Omental fat pad (tissue), 4 donors: Measurements from ENCODE around the gene STK25. TPM values are rescaled to one million over a fixed set of nuclear protein-coding genes. Genes with fewer than 3 reads are reported as not detected.

Experiments used
- ATAC-seq: fragments of 150-250 bp; one replicate; pipeline ENCODE4 v1.9.1; 2016; ENCODE audit warnings: mild to moderate bottlenecking, moderate library complexity; ENCODE audit not compliant: low FRiP score
- DNase-seq: peaks from one replicate; pipeline ENCODE4 v3.0.0-alpha.2; 2019; ENCODE audit warnings: low spot score
- CTCF ChIP-seq, 3 donors: fragments of 450-650 bp; IDR thresholded peaks; one replicate each; pipeline ENCODE4 v1.5.1; 2016 to 2017; ENCODE audit warnings: antibody characterized with exemption in 3 of 3, mild to moderate bottlenecking in 3 of 3, moderate library complexity in 2 of 3
- total RNA-seq, 4 donors: library from RNA; depleted of rRNA; stranded (reverse); fragments of >200 nt; gene quantifications; one replicate each; pipeline ENCODE4 v1.1.0, GENCODE V29; 2016

STK25 gene
- total RNA-seq, 4 donors from 2014 or later, result 103 to 175 (median 126) TPM

DNA sequence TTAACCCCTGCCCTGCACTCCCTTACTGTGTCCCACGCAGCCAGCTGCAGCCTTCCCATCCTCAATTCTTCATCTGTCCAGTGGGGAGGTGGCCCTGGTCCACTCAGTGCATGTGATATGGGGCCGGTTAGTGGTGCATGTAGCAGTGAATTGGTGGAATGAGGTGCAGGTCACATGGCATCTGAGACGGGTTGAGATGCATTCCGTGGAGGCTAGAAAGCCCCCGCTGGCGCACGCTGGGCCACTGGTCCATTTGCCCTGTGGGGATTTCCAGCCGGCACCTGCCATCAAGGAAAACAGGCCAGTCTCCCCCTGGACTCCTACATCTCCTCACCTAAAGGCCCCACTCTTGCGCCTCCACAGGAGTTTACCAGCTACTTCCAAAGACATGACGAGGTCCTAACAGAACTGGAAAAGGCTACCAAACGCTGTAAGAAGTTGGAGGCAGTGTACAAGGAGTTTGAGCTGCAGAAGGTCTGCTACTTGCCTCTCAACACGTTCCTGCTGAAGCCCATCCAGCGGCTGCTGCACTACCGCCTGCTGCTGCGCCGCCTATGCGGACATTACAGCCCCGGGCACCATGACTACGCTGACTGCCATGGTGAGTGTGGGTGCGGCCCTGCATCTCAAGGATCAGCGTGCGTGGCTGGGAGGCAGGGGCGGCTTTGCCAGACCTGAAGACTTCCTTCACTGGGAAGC lies 40.5 kb downstream of the STK25 start:
- DNase-seq, result no peak
- TF ChIP-seq CTCF (IDR thresholded peaks at IDR 0.05), result no peak
- ATAC-seq, result no peak

- DNase-seq, result no peak
Observed at GRCh38 chr2:241466230-241466629, 42.2 kb downstream of the STK25 start.

GRCh38 chr2:241465543-241465942 lies 42.8 kb downstream of the STK25 start:
- ATAC-seq (no peak), DNase-seq (no peak)
- no peak for TF ChIP-seq CTCF (IDR thresholded peaks at IDR 0.05)

More at GRCh38 chr2:241466230-241466629, 42.2 kb downstream of the STK25 start:
- TF ChIP-seq CTCF (IDR thresholded peaks at IDR 0.05), result no peak
- ATAC-seq, result no peak

- no peak for DNase-seq
- no peak for ATAC-seq
- no peak for TF ChIP-seq CTCF (IDR thresholded peaks at IDR 0.05)
Observed at GRCh38 chr2:241463276-241464135, 44.9 kb downstream of the STK25 start.

- DNase-seq, result no peak
- no peak for ATAC-seq
- no peak for TF ChIP-seq CTCF (IDR thresholded peaks at IDR 0.05)
Observed at GRCh38 chr2:241461693-241462677, 46.4 kb downstream of the STK25 start.

DNA sequence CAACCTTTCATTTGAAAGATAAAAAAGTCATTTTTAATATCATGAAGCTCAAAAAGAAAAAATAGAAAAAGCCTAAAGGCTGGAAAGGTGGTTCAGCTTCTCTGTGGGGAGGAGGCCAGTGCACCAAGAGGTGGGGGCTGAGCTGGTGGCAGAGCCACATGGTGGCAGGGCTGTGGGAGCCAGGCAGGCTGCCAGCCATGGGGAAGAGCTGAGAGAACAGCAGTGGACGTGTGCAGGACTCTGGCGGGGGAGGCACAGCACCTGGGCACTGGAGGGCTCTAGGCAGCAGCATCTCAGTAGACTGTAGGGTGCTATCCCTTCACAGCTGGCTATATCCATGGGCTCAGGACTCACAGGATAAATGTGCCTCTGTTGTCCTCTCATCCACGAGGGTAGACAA lies 47.8 kb downstream of the STK25 start:
- no peak for DNase-seq
- ATAC-seq, result no peak
- no peak for TF ChIP-seq CTCF (IDR thresholded peaks at IDR 0.05)
